ENCODE results near the gene ZCCHC7.

The ZCCHC7 gene

DNA sequence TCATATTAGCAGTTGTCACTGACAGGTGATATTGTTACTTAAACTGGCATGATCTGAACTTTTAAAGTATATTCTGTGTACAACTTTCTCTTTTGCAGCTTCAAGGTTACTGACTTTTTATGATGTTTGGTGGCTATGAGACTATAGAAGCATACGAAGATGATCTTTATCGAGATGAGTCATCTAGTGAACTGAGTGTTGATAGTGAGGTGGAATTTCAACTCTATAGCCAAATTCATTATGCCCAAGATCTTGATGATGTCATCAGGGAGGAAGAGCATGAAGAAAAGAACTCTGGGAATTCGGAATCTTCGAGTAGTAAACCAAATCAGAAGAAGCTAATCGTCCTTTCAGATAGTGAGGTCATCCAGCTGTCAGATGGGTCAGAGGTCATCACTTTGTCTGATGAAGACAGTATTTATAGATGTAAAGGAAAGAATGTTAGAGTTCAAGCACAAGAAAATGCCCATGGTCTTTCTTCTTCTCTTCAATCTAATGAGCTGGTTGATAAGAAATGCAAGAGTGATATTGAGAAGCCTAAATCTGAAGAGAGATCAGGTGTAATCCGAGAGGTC lies 5.9 kb downstream of the ZCCHC7 start:
- Histone ChIP-seq H3K9me3 (replicated peaks; ENCODE audit: low read length) (no peaks in the 10 kb centered on the region), H3K4me2 (ENCODE audit: low read length) (no peak overlapping the region), H3K9ac (ENCODE audit: low read depth, low read length) (no peak overlapping the region), H3K27me3 (ENCODE audit: control insufficient read depth, insufficient read depth, low read length) (no peaks in the 10 kb centered on the region), H3K36me3 (ENCODE audit: insufficient read depth, low read length) (peaks cover 16% of the 10 kb centered on the region), H3K4me3 (ENCODE audit: low read length) (no peak overlapping the region), H3K4me1 (ENCODE audit: control insufficient read depth, insufficient read depth, low read length) (peaks cover 5% of the 10 kb centered on the region)

DNA sequence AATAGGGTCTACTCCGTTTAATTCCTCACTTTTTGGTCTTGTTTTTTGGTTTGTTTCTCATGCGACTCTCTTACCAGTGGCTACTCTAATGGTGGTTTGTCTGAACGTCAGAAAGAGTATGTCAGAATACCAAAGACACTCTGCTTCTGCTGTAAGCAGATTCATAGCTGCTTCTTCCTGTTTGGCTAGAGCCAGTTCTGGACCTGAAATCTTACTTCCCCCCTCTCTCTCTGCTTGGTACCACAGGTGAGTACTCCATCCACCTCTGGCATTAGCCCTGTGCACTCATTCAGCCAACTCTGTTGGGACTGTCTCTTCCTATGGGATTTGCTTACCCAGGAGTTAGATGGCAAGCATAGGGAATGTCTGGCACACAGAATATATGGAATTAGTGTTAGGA lies 6.6 kb downstream of the ZCCHC7 start:
- H3K4me3 ChIP-seq (ENCODE audit: low read length): no peak overlapping the region
- no peaks in the 10 kb centered on the region for H3K9me3 ChIP-seq (replicated peaks; ENCODE audit: low read length)
- H3K9ac ChIP-seq (ENCODE audit: low read depth, low read length): no peak overlapping the region
- peaks cover 4% of the 10 kb centered on the region for H3K4me1 ChIP-seq (ENCODE audit: control insufficient read depth, insufficient read depth, low read length)
- H3K36me3 ChIP-seq (ENCODE audit: insufficient read depth, low read length): peaks cover 19% of the 10 kb centered on the region
- no peak overlapping the region for H3K4me2 ChIP-seq (ENCODE audit: low read length)
- H3K27me3 ChIP-seq (ENCODE audit: control insufficient read depth, insufficient read depth, low read length): no peaks in the 10 kb centered on the region

DNA sequence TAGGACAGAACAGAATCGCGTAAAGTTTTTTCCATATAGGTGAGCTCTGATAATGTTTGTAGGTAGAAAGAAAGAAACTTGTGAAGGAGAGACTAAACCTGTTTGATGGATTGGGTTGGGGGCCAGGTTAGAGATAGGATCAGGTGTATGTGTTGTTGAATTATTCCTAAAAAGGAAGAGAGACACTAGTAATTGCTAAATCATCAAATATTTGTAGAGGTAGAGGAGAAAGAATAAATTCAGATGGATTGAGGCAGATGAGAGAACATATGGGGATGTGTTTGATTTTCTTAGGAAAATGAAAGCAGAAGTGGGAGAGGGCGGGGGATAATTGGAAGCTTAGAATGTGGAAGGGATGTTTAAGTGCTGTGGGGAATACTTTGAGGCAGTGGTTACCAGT lies 7.7 kb downstream of the ZCCHC7 start:
- no peak overlapping the region for H3K4me3 ChIP-seq (ENCODE audit: low read length)
- H3K27me3 ChIP-seq (ENCODE audit: control insufficient read depth, insufficient read depth, low read length): no peaks in the 10 kb centered on the region
- peaks cover 19% of the 10 kb centered on the region for H3K36me3 ChIP-seq (ENCODE audit: insufficient read depth, low read length)
- no peak overlapping the region for H3K4me2 ChIP-seq (ENCODE audit: low read length)
- H3K9me3 ChIP-seq (replicated peaks; ENCODE audit: low read length): no peaks in the 10 kb centered on the region
- H3K9ac ChIP-seq (ENCODE audit: low read depth, low read length): no peak overlapping the region
- H3K4me1 ChIP-seq (ENCODE audit: control insufficient read depth, insufficient read depth, low read length): no peaks in the 10 kb centered on the region

DNA sequence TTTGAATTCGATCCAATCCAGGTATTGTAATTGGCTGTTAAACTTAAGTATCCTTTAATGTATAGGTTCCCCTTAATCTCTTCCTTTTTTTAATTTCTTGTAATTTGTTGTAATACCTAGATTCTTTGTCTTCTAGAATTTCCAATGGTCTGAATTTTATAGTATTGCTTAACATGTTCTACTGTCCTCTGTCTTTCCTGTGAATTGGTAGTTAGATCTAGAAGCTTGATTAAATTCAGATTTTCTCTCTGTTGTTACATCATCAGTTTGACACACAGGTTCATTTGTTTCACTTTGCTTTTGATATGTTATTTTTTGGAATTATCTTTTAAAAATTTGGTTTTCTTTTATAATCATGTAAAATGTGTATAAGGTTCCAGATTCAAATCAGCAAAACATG lies 13.8 kb downstream of the ZCCHC7 start:
- Histone ChIP-seq H3K4me1 (ENCODE audit: control insufficient read depth, insufficient read depth, low read length) (no peaks in the 10 kb centered on the region), H3K4me3 (ENCODE audit: low read length) (no peak overlapping the region), H3K4me2 (ENCODE audit: low read length) (no peak overlapping the region), H3K9ac (ENCODE audit: low read depth, low read length) (no peak overlapping the region), H3K27me3 (ENCODE audit: control insufficient read depth, insufficient read depth, low read length) (no peaks in the 10 kb centered on the region), H3K9me3 (replicated peaks; ENCODE audit: low read length) (no peaks in the 10 kb centered on the region), H3K36me3 (ENCODE audit: insufficient read depth, low read length) (peaks cover 8% of the 10 kb centered on the region)

DNA sequence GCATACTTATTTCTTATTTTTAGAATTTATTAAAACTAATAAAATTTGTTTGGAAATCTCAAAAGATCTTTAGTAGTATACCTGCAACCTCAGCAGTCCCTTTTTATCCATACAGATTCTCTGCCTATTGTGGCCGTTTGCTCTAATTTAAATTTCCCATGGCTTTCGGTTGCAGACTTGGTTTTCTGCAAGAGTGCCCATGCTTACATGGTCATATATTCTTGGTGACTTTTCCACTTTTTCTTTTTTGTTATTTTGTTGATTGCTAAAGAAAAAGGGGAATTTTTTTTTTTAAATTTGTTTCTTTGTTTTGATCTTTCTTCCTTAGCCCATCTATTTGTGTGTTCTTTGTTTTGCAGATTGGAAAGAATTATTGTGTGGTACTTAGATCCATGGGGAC lies 20.6 kb downstream of the ZCCHC7 start:
- peaks cover 7% of the 10 kb centered on the region for H3K4me1 ChIP-seq (ENCODE audit: control insufficient read depth, insufficient read depth, low read length)
- no peak overlapping the region for H3K9ac ChIP-seq (ENCODE audit: low read depth, low read length)
- peaks cover 5% of the 10 kb centered on the region for H3K36me3 ChIP-seq (ENCODE audit: insufficient read depth, low read length)
- H3K4me3 ChIP-seq (ENCODE audit: low read length): no peak overlapping the region
- H3K9me3 ChIP-seq (replicated peaks; ENCODE audit: low read length): no peaks in the 10 kb centered on the region
- H3K27me3 ChIP-seq (ENCODE audit: control insufficient read depth, insufficient read depth, low read length): no peaks in the 10 kb centered on the region
- H3K4me2 ChIP-seq (ENCODE audit: low read length): no peak overlapping the region

DNA sequence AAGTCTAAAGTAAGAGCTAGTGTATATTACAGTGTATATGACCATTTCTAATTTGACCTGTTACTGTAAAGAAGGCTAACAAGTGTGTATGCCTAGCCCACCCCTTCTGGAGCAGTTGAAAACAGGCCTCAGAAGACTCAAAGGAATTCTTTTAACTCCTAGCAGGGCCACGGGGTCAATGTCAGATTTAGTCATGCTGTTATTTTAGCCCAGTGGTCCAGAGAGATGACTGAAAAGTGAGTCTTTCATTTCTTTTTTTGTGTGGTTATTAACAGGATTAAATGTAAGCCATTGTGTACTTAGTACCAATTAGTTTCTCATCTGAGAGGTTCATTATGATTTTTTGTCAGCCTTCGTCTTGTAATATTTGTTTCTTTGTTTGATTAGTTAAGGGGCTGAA lies 24.4 kb downstream of the ZCCHC7 start:
- Histone ChIP-seq H3K9me3 (replicated peaks; ENCODE audit: low read length) (no peaks in the 10 kb centered on the region), H3K27me3 (ENCODE audit: control insufficient read depth, insufficient read depth, low read length) (no peaks in the 10 kb centered on the region), H3K4me3 (ENCODE audit: low read length) (no peak overlapping the region), H3K36me3 (ENCODE audit: insufficient read depth, low read length) (no peaks in the 10 kb centered on the region), H3K4me1 (ENCODE audit: control insufficient read depth, insufficient read depth, low read length) (peaks cover 7% of the 10 kb centered on the region), H3K9ac (ENCODE audit: low read depth, low read length) (no peak overlapping the region), H3K4me2 (ENCODE audit: low read length) (no peak overlapping the region)

DNA sequence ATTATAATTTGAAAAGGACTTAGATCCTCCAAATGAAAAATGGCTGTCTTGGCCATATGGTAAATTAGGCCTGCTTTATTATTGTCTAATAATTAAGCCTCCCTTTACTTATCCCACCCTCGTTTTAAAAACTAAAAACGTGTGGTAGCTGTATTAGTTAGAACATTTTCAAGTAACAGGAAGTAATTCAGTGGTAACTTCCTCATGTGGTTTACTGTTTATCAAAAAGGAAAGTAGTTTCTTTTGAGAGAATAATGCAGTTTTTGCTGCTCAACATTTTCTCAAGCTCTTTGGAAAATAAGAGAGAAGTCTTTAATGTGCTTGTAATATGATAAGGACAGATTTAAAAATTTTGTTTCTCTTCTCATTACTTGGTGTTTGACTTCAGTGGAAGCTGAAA lies 26.0 kb downstream of the ZCCHC7 start:
- H3K27me3 ChIP-seq (ENCODE audit: control insufficient read depth, insufficient read depth, low read length): no peaks in the 10 kb centered on the region
- no peak overlapping the region for H3K4me2 ChIP-seq (ENCODE audit: low read length)
- H3K9ac ChIP-seq (ENCODE audit: low read depth, low read length): no peak overlapping the region
- no peaks in the 10 kb centered on the region for H3K36me3 ChIP-seq (ENCODE audit: insufficient read depth, low read length)
- H3K4me3 ChIP-seq (ENCODE audit: low read length): no peak overlapping the region
- peaks cover 7% of the 10 kb centered on the region for H3K4me1 ChIP-seq (ENCODE audit: control insufficient read depth, insufficient read depth, low read length)
- no peaks in the 10 kb centered on the region for H3K9me3 ChIP-seq (replicated peaks; ENCODE audit: low read length)

DNA sequence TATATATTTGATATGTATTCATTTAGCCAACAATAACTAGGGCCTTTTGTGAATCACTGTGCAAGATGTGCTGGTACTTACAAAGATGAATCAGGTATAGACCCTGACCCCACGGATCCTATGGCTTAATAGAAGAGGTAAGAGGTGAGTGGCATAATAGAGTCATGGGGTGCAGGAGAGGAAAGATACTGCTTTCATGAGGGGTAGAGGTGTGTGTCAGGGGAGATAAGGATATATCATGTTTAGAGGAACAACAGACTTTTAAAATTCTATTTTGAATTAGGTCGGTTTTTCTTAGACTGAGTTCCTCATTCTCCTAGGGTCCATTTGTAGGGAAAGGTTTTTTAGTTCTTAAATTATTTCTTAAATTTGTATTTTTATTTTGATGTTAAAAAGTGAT lies 27.8 kb downstream of the ZCCHC7 start:
- no peak overlapping the region for H3K4me3 ChIP-seq (ENCODE audit: low read length)
- no peak overlapping the region for H3K9ac ChIP-seq (ENCODE audit: low read depth, low read length)
- H3K4me2 ChIP-seq (ENCODE audit: low read length): no peak overlapping the region

DNA sequence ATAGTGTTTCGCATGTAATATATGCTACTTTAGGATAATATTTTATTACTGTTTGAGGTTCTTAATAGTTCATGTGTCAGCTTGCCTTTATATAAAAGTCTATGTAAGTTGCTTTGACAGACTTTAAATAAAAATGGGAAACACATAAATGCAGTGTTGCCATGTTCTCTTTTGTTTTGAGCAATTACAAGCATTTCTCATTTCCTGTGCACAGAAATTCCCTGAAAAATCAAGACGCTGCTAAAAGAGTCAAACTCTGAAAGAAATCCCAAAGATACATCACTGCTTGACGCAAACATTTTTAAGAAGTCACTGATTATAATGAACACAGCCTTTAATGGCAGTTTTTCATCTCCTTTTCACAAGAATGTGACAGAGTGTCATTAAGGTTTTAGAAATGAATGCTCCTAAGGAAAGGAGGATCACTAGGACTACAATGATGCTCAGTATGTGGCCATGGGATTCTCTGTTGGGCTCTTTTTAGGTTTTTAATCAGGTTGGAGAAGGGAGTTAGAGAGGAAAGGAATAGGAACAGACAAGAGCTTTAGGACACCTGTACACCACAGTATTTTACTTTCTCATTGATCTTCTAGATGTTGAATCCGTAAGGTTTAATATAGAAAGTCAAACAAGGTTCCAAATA lies 29.4 kb downstream of the ZCCHC7 start:
- no peak overlapping the region for H3K9ac ChIP-seq (ENCODE audit: low read depth, low read length)
- no peaks in the 10 kb centered on the region for H3K9me3 ChIP-seq (replicated peaks; ENCODE audit: low read length)
- no peak overlapping the region for H3K4me2 ChIP-seq (ENCODE audit: low read length)
- H3K4me1 ChIP-seq (ENCODE audit: control insufficient read depth, insufficient read depth, low read length): peaks cover 3% of the 10 kb centered on the region
- H3K36me3 ChIP-seq (ENCODE audit: insufficient read depth, low read length): peaks cover 8% of the 10 kb centered on the region
- no peak overlapping the region for H3K4me3 ChIP-seq (ENCODE audit: low read length)
- H3K27me3 ChIP-seq (ENCODE audit: control insufficient read depth, insufficient read depth, low read length): no peaks in the 10 kb centered on the region

More for the DNA sequence above, 27.8 kb downstream of the ZCCHC7 start:
- Histone ChIP-seq H3K36me3 (ENCODE audit: insufficient read depth, low read length) (no peaks in the 10 kb centered on the region), H3K4me1 (ENCODE audit: control insufficient read depth, insufficient read depth, low read length) (peaks cover 7% of the 10 kb centered on the region), H3K27me3 (ENCODE audit: control insufficient read depth, insufficient read depth, low read length) (no peaks in the 10 kb centered on the region), H3K9me3 (replicated peaks; ENCODE audit: low read length) (no peaks in the 10 kb centered on the region)

DNA sequence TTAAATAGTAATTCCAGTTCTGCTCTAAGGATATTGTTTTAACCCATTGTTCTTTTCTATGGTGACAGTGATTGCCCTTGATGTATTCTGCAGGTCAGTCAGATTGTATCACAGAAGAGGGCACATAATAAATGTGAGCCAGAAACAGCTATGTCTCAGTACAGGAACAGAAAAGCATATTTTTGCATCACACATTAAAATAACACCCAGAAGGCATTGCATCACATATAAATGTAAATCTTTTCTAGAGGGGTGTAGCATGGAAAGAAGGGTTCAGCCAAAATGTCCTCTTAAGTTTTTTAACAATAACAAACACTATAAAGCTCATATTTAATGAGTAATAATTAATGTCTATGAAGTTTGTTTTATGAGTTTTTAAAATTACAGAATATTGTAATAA lies 30.0 kb downstream of the ZCCHC7 start:
- no peak overlapping the region for H3K4me3 ChIP-seq (ENCODE audit: low read length)
- no peak overlapping the region for H3K9ac ChIP-seq (ENCODE audit: low read depth, low read length)
- H3K4me2 ChIP-seq (ENCODE audit: low read length): no peak overlapping the region
- H3K4me1 ChIP-seq (ENCODE audit: control insufficient read depth, insufficient read depth, low read length): no peaks in the 10 kb centered on the region
- H3K9me3 ChIP-seq (replicated peaks; ENCODE audit: low read length): no peaks in the 10 kb centered on the region
- no peaks in the 10 kb centered on the region for H3K27me3 ChIP-seq (ENCODE audit: control insufficient read depth, insufficient read depth, low read length)
- peaks cover 8% of the 10 kb centered on the region for H3K36me3 ChIP-seq (ENCODE audit: insufficient read depth, low read length)

DNA sequence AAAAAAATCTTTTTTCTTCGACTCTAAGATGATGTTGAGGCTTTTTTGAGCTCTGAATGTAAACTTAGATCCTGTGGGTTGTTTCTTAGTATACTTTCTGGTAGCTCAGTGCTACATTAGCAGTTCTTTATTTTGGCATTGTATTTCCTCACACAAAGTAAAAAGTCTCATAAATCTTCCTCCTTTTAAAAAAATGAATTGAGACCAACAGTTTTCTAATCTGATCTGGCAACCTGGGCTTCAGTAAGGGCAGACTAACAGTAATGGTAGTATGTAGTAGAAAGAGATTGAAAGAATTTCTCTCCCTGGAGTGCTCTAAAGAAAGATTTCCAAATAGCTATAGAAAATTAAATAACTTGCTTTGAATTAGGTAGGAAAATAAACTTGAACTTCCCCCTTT lies 31.4 kb downstream of the ZCCHC7 start:
- H3K27me3 ChIP-seq (ENCODE audit: control insufficient read depth, insufficient read depth, low read length): no peaks in the 10 kb centered on the region
- H3K36me3 ChIP-seq (ENCODE audit: insufficient read depth, low read length): peaks cover 8% of the 10 kb centered on the region
- no peak overlapping the region for H3K9ac ChIP-seq (ENCODE audit: low read depth, low read length)
- no peaks in the 10 kb centered on the region for H3K9me3 ChIP-seq (replicated peaks; ENCODE audit: low read length)
- no peak overlapping the region for H3K4me2 ChIP-seq (ENCODE audit: low read length)
- no peaks in the 10 kb centered on the region for H3K4me1 ChIP-seq (ENCODE audit: control insufficient read depth, insufficient read depth, low read length)
- H3K4me3 ChIP-seq (ENCODE audit: low read length): no peak overlapping the region

DNA sequence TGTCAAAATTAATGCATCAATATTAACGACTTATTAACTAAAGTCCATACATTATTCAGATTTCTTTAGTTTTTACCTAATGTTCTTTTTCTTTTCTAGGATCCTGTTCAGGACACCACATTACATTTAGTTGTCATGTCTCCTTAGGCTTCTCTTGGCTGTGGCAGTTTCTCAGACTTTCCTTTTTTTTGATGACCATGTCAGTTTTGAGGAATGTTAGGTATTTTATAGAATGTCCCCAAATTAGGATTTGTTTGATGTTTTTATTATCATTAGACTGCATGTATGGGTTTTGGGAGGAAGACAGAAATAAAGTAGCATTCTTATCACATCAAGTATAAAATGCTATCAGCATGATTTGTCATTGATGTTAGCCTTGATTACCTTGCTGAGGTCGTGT lies 32.0 kb downstream of the ZCCHC7 start:
- Histone ChIP-seq H3K4me2 (ENCODE audit: low read length) (no peak overlapping the region), H3K9ac (ENCODE audit: low read depth, low read length) (no peak overlapping the region), H3K36me3 (ENCODE audit: insufficient read depth, low read length) (peaks cover 8% of the 10 kb centered on the region), H3K4me1 (ENCODE audit: control insufficient read depth, insufficient read depth, low read length) (no peaks in the 10 kb centered on the region), H3K4me3 (ENCODE audit: low read length) (no peak overlapping the region), H3K27me3 (ENCODE audit: control insufficient read depth, insufficient read depth, low read length) (no peaks in the 10 kb centered on the region), H3K9me3 (replicated peaks; ENCODE audit: low read length) (no peaks in the 10 kb centered on the region)
